ENCODE measurements around the gene DUOXA1.
"Not testable (repeated sequence)": the region's sequence is repeated elsewhere in the genome, so short reads cannot be mapped to it uniquely, and the experiment has no call there.

The DUOXA1 gene

DNA sequence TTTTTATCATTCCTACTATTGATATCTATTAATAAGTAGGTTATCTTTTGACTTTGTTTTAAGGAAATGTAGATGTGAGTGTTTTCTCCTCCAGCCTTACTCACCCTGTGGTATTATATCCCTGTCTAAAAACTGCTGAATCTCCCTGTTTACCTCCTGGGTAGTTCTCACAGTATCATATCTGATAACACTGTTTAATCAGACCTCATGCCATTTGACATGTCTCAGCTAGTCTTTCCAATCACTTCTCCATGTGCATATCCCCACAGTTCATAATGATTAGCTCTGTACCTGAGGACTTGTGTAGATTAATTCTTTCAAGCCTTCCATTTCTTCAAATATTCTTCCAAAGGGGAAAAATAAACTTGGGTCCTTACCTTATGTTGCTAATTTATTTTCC, 46.5 kb downstream of the DUOXA1 start:
- Histone ChIP-seq H3K9me3 (ENCODE audit: control insufficient read depth, insufficient read depth, low read depth, low read length) (no peaks in the 10 kb centered on the region), H3K36me3 (ENCODE audit: control insufficient read depth in 2 of 2, insufficient read depth in 1 of 2, low read length in 2 of 2) (no peaks in the 10 kb centered on the region), H3K4me3 (ENCODE audit: low read depth, low read length) (no peak overlapping the region), H3K27ac (ENCODE audit: extremely low read depth, low read depth, low read length) (no peak overlapping the region), H3K4me1 (ENCODE audit: control insufficient read depth, insufficient read depth, low read length) (no peaks in the 10 kb centered on the region)
- ChIA-PET CTCF (interaction anchor here (0.6 to 1.3 kb wide), 2 partner anchors 35 to 295 kb away, joined by 3 to 7 read pairs; no protein-coding TSS in a partner anchor), POLR2A (no interaction called here)
- no peak for TF ChIP-seq ZNF830 (tag by site-specific recombination; IDR thresholded peaks at IDR 0.05; ENCODE audit: low read depth)
- TF ChIP-seq, protein P1, sequence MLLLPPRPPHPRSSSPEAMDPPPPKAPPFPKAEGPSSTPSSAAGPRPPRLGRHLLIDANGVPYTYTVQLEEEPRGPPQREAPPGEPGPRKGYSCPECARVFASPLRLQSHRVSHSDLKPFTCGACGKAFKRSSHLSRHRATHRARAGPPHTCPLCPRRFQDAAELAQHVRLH (tag by site-specific recombination; IDR thresholded peaks at IDR 0.05): no peak
- TF ChIP-seq ZBTB6 (tag by site-specific recombination; IDR thresholded peaks at IDR 0.05): no peak
- no peak for TF ChIP-seq ZNF23 (tag by site-specific recombination; IDR thresholded peaks at IDR 0.05; ENCODE audit: borderline replicate concordance)
- no peak for TF ChIP-seq ZNF138 (tag by site-specific recombination; IDR thresholded peaks at IDR 0.05; ENCODE audit: borderline replicate concordance)
- TF ChIP-seq ZBTB20 (tag by site-specific recombination; IDR thresholded peaks at IDR 0.05): no peak
- peak; percentile 20; the same call in 1 of the 2 replicates for TF ChIP-seq GLIS1 (tag by site-specific recombination; IDR thresholded peaks at IDR 0.05)

- H3K4me3 ChIP-seq (ENCODE audit: low read depth, low read length); POLR2A ChIA-PET; CTCF ChIA-PET; H3K36me3 ChIP-seq (ENCODE audit: control insufficient read depth in 2 of 2, insufficient read depth in 1 of 2, low read length in 2 of 2); H3K27ac ChIP-seq (ENCODE audit: extremely low read depth, low read depth, low read length); H3K9me3 ChIP-seq (ENCODE audit: control insufficient read depth, insufficient read depth, low read depth, low read length); H3K4me1 ChIP-seq (ENCODE audit: control insufficient read depth, insufficient read depth, low read length): not testable (repeated sequence)
Measured at GRCh38 chr15:45082412-45082811, 47.3 kb downstream of the DUOXA1 start.

GRCh38 chr15:45080593-45080992, 49.1 kb downstream of the DUOXA1 start:
- CTCF ChIA-PET; H3K36me3 ChIP-seq (ENCODE audit: control insufficient read depth in 2 of 2, insufficient read depth in 1 of 2, low read length in 2 of 2); H3K27ac ChIP-seq (ENCODE audit: extremely low read depth, low read depth, low read length); H3K4me1 ChIP-seq (ENCODE audit: control insufficient read depth, insufficient read depth, low read length); H3K9me3 ChIP-seq (ENCODE audit: control insufficient read depth, insufficient read depth, low read depth, low read length); H3K4me3 ChIP-seq (ENCODE audit: low read depth, low read length): not testable (repeated sequence)
- POLR2A ChIA-PET: interaction anchor here (0.6 kb wide), 1 partner anchor 18 kb away, joined by 4 read pairs; no protein-coding TSS in a partner anchor

- POLR2A ChIA-PET; H3K27ac ChIP-seq (ENCODE audit: extremely low read depth, low read depth, low read length); H3K9me3 ChIP-seq (ENCODE audit: control insufficient read depth, insufficient read depth, low read depth, low read length); CTCF ChIA-PET; H3K36me3 ChIP-seq (ENCODE audit: control insufficient read depth in 2 of 2, insufficient read depth in 1 of 2, low read length in 2 of 2); H3K4me3 ChIP-seq (ENCODE audit: low read depth, low read length); H3K4me1 ChIP-seq (ENCODE audit: control insufficient read depth, insufficient read depth, low read length): not testable (repeated sequence)
Measured at GRCh38 chr15:45079628-45080246, 49.9 kb downstream of the DUOXA1 start.

- H3K4me3 ChIP-seq (ENCODE audit: low read depth, low read length); H3K4me1 ChIP-seq (ENCODE audit: control insufficient read depth, insufficient read depth, low read length); H3K36me3 ChIP-seq (ENCODE audit: control insufficient read depth in 2 of 2, insufficient read depth in 1 of 2, low read length in 2 of 2); CTCF ChIA-PET; POLR2A ChIA-PET; H3K27ac ChIP-seq (ENCODE audit: extremely low read depth, low read depth, low read length); H3K9me3 ChIP-seq (ENCODE audit: control insufficient read depth, insufficient read depth, low read depth, low read length): not testable (repeated sequence)
Measured at GRCh38 chr15:45079201-45079600, 50.5 kb downstream of the DUOXA1 start.

GRCh38 chr15:45077391-45077790, 52.3 kb downstream of the DUOXA1 start:
- CTCF ChIA-PET; POLR2A ChIA-PET; H3K4me3 ChIP-seq (ENCODE audit: low read depth, low read length); H3K4me1 ChIP-seq (ENCODE audit: control insufficient read depth, insufficient read depth, low read length); H3K9me3 ChIP-seq (ENCODE audit: control insufficient read depth, insufficient read depth, low read depth, low read length); H3K36me3 ChIP-seq (ENCODE audit: control insufficient read depth in 2 of 2, insufficient read depth in 1 of 2, low read length in 2 of 2); H3K27ac ChIP-seq (ENCODE audit: extremely low read depth, low read depth, low read length): not testable (repeated sequence)
- TF ChIP-seq FEZF1 (tag by site-specific recombination; IDR thresholded peaks at IDR 0.05) (peak; percentile 70), OSR2 (tag by site-specific recombination; IDR thresholded peaks at IDR 0.05) (peak; percentile 39; the same call in 1 of the 2 replicates)

GRCh38 chr15:45075440-45076320, 54.0 kb downstream of the DUOXA1 start:
- H3K4me3 ChIP-seq (ENCODE audit: low read depth, low read length); H3K9me3 ChIP-seq (ENCODE audit: control insufficient read depth, insufficient read depth, low read depth, low read length); CTCF ChIA-PET; H3K27ac ChIP-seq (ENCODE audit: extremely low read depth, low read depth, low read length); H3K4me1 ChIP-seq (ENCODE audit: control insufficient read depth, insufficient read depth, low read length); H3K36me3 ChIP-seq (ENCODE audit: control insufficient read depth in 2 of 2, insufficient read depth in 1 of 2, low read length in 2 of 2); POLR2A ChIA-PET: not testable (repeated sequence)

- H3K9me3 ChIP-seq (ENCODE audit: control insufficient read depth, insufficient read depth, low read depth, low read length); H3K4me3 ChIP-seq (ENCODE audit: low read depth, low read length); POLR2A ChIA-PET; H3K4me1 ChIP-seq (ENCODE audit: control insufficient read depth, insufficient read depth, low read length); H3K27ac ChIP-seq (ENCODE audit: extremely low read depth, low read depth, low read length); CTCF ChIA-PET: not testable (repeated sequence)
- H3K36me3 ChIP-seq (ENCODE audit: control insufficient read depth in 2 of 2, insufficient read depth in 1 of 2, low read length in 2 of 2): peaks cover 0 to 12% of the 10 kb centered on the region in 2 experiments; a peak in 1 of 3 replicates
Measured at GRCh38 chr15:45073602-45074001, 56.1 kb downstream of the DUOXA1 start.

Measured in HEK293 (cell line).